ENCODE measurements around the gene WDR37. TPM values are rescaled to one million over a fixed set of nuclear protein-coding genes. Genes with fewer than 3 reads are reported as not detected.

Gene WDR37
- total and polyA plus RNA-seq, 2 experiments from 2014 or later, result 13.7 to 16.5 TPM

- no peak for DNase-seq
- Histone ChIP-seq H2AFZ (no peak overlapping the region), H3K4me3 (no peak overlapping the region), H3K9ac (no peak overlapping the region), H3K4me1 (ENCODE audit: insufficient read depth) (no peaks in the 10 kb centered on the region), H3K9me2 (ENCODE audit: insufficient read depth) (no peaks in the 10 kb centered on the region), H3K9me3 (ENCODE audit: low read depth) (no peaks in the 10 kb centered on the region), H3K79me2 (ENCODE audit: insufficient read depth) (no peaks in the 10 kb centered on the region), H3K27me3 (replicated peaks; ENCODE audit: insufficient read depth) (no peaks in the 10 kb centered on the region), H4K20me1 (ENCODE audit: insufficient read depth) (no peaks in the 10 kb centered on the region), H3K36me3 (ENCODE audit: low read depth) (no peaks in the 10 kb centered on the region), H3K4me2 (ENCODE audit: unreplicated experiment) (no peak overlapping the region), H3K27ac (no peak overlapping the region), H3F3A (ENCODE audit: insufficient read depth) (no peaks in the 10 kb centered on the region)
- TF ChIP-seq EZH2 (IDR thresholded peaks at IDR 0.05; ENCODE audit: insufficient read depth, poor library complexity, severe bottlenecking) (no peak), EZH2phosphoT487 (IDR thresholded peaks at IDR 0.05; ENCODE audit: insufficient read depth, low read depth) (no peak)
- 28 to 45% methylated on average over 11 to 13 of the region's 13 CpGs for WGBS, 2 experiments (ENCODE audit: low coverage in 1 of 2, low lambda C conversion rate in 2 of 2, missing lambda C conversion rate in 2 of 2)
- in situ Hi-C loops (cut with MboI), result no loop called here
These were observed 106.5 kb downstream of the WDR37 start for GRCh38 chr10:1162481-1163203.

GRCh38 chr10:1163204-1163660 is 107.0 kb downstream of the WDR37 start:
- Histone ChIP-seq H3K27ac (no peak overlapping the region), H3K9me3 (ENCODE audit: low read depth) (no peaks in the 10 kb centered on the region), H3K4me1 (ENCODE audit: insufficient read depth) (no peaks in the 10 kb centered on the region), H3K4me3 (no peak overlapping the region), H3K27me3 (replicated peaks; ENCODE audit: insufficient read depth) (no peaks in the 10 kb centered on the region), H3K9me2 (ENCODE audit: insufficient read depth) (no peaks in the 10 kb centered on the region), H4K20me1 (ENCODE audit: insufficient read depth) (no peaks in the 10 kb centered on the region), H3K4me2 (ENCODE audit: unreplicated experiment) (no peak overlapping the region), H2AFZ (no peak overlapping the region), H3F3A (ENCODE audit: insufficient read depth) (no peaks in the 10 kb centered on the region), H3K79me2 (ENCODE audit: insufficient read depth) (no peaks in the 10 kb centered on the region), H3K9ac (no peak overlapping the region), H3K36me3 (ENCODE audit: low read depth) (no peaks in the 10 kb centered on the region)
- in situ Hi-C loops (cut with MboI), result no loop called here
- no peak for DNase-seq
- TF ChIP-seq EZH2 (IDR thresholded peaks at IDR 0.05; ENCODE audit: insufficient read depth, poor library complexity, severe bottlenecking) (no peak), EZH2phosphoT487 (IDR thresholded peaks at IDR 0.05; ENCODE audit: insufficient read depth, low read depth) (no peak)
- 73 to 74% methylated on average over 29 of the region's 29 CpGs for WGBS, 2 experiments (ENCODE audit: low coverage in 1 of 2, low lambda C conversion rate in 2 of 2, missing lambda C conversion rate in 2 of 2)

GRCh38 chr10:1163831-1164230 is 107.6 kb downstream of the WDR37 start:
- H3F3A ChIP-seq (ENCODE audit: insufficient read depth), result no peaks in the 10 kb centered on the region

GRCh38 chr10:1166101-1166827 is 110.1 kb downstream of the WDR37 start:
- WGBS, 2 experiments (ENCODE audit: low coverage in 1 of 2, low lambda C conversion rate in 2 of 2, missing lambda C conversion rate in 2 of 2), result 37 to 41% methylated on average over 13 to 15 of the region's 15 CpGs
- H3K9me3 ChIP-seq (ENCODE audit: low read depth), result no peaks in the 10 kb centered on the region
- no peak for TF ChIP-seq EZH2phosphoT487 (IDR thresholded peaks at IDR 0.05; ENCODE audit: insufficient read depth, low read depth)
- no peaks in the 10 kb centered on the region for H3K27me3 ChIP-seq (replicated peaks; ENCODE audit: insufficient read depth)
- H3K79me2 ChIP-seq (ENCODE audit: insufficient read depth), result no peaks in the 10 kb centered on the region
- no peaks in the 10 kb centered on the region for H3K4me1 ChIP-seq (ENCODE audit: insufficient read depth)
- no peaks in the 10 kb centered on the region for H4K20me1 ChIP-seq (ENCODE audit: insufficient read depth)
- no peaks in the 10 kb centered on the region for H3K9me2 ChIP-seq (ENCODE audit: insufficient read depth)
- H3K36me3 ChIP-seq (ENCODE audit: low read depth), result no peaks in the 10 kb centered on the region
- H3K9ac ChIP-seq, result no peak overlapping the region
- DNase-seq, result no peak
- no peak overlapping the region for H3K4me2 ChIP-seq (ENCODE audit: unreplicated experiment)
- H2AFZ ChIP-seq, result no peak overlapping the region
- H3K27ac ChIP-seq, result no peak overlapping the region
- in situ Hi-C loops (cut with MboI), result no loop called here
- no peaks in the 10 kb centered on the region for H3F3A ChIP-seq (ENCODE audit: insufficient read depth)
- no peak overlapping the region for H3K4me3 ChIP-seq

More at GRCh38 chr10:1163831-1164230, 107.6 kb downstream of the WDR37 start:
- Histone ChIP-seq H4K20me1 (ENCODE audit: insufficient read depth) (no peaks in the 10 kb centered on the region), H3K4me2 (ENCODE audit: unreplicated experiment) (no peak overlapping the region), H3K4me1 (ENCODE audit: insufficient read depth) (no peaks in the 10 kb centered on the region), H3K4me3 (no peak overlapping the region), H2AFZ (no peak overlapping the region), H3K9ac (no peak overlapping the region), H3K27me3 (replicated peaks; ENCODE audit: insufficient read depth) (no peaks in the 10 kb centered on the region), H3K36me3 (ENCODE audit: low read depth) (no peaks in the 10 kb centered on the region), H3K9me2 (ENCODE audit: insufficient read depth) (no peaks in the 10 kb centered on the region), H3K79me2 (ENCODE audit: insufficient read depth) (no peaks in the 10 kb centered on the region), H3K9me3 (ENCODE audit: low read depth) (no peaks in the 10 kb centered on the region), H3K27ac (no peak overlapping the region)
- TF ChIP-seq EZH2phosphoT487 (IDR thresholded peaks at IDR 0.05; ENCODE audit: insufficient read depth, low read depth), result no peak
- TF ChIP-seq EZH2 (IDR thresholded peaks at IDR 0.05; ENCODE audit: insufficient read depth, poor library complexity, severe bottlenecking), result no peak
- no peak for DNase-seq
- WGBS, 2 experiments (ENCODE audit: low coverage in 1 of 2, low lambda C conversion rate in 2 of 2, missing lambda C conversion rate in 2 of 2), result 0 to 2% methylated on average over 5 of the region's 5 CpGs
- in situ Hi-C loops (cut with MboI), result no loop called here

All from GM23248 (cell line).